Fibroblast of mammary gland (primary cell): ENCODE results near the gene WNT4.

ENCODE experiments used
- DNase-seq: peaks from one replicate; pipeline ENCODE4 v3.0.0-alpha.2; 2010; ENCODE audit warnings: low read depth
- H3K4me3 ChIP-seq: 2 replicates; pipeline ENCODE4 v1.5.1; 2011; ENCODE audit warnings: low read depth, mild to moderate bottlenecking, low read length, moderate library complexity; ENCODE audit not compliant: control insufficient read depth
- TF ChIP-seq, protein P1 (sequence below): conservative IDR thresholded peaks from 2 replicates; pipeline ENCODE4 v1.5.1; 2011; ENCODE audit warnings: low read depth, low read length, inconsistent platforms; ENCODE audit not compliant: control insufficient read depth, insufficient read depth

WNT4 gene

DNA sequence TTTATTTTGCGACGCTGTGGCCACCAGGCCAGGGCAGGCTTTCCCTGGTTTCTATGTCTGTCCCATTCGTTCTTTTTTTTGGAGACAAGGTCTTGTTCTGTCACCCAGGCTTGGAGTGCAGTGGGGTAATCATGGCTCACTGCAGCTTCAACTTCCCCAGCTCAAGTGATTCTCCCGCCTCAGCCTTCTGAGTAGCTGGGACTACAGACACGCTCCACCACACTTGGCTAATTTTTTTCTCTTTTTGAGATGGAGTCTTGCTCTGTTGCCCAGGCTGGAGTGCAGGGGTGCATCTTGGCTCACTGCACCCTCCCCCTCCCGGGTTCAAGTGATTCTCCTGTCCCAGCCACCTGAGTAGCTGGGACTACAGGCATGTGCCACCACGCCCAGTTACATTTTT, 43.4 kb upstream of the WNT4 start:
- H3K4me3 ChIP-seq, result no peak overlapping the region
- no peak for DNase-seq
- TF ChIP-seq, protein P1, sequence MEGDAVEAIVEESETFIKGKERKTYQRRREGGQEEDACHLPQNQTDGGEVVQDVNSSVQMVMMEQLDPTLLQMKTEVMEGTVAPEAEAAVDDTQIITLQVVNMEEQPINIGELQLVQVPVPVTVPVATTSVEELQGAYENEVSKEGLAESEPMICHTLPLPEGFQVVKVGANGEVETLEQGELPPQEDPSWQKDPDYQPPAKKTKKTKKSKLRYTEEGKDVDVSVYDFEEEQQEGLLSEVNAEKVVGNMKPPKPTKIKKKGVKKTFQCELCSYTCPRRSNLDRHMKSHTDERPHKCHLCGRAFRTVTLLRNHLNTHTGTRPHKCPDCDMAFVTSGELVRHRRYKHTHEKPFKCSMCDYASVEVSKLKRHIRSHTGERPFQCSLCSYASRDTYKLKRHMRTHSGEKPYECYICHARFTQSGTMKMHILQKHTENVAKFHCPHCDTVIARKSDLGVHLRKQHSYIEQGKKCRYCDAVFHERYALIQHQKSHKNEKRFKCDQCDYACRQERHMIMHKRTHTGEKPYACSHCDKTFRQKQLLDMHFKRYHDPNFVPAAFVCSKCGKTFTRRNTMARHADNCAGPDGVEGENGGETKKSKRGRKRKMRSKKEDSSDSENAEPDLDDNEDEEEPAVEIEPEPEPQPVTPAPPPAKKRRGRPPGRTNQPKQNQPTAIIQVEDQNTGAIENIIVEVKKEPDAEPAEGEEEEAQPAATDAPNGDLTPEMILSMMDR, result no peak

DNA sequence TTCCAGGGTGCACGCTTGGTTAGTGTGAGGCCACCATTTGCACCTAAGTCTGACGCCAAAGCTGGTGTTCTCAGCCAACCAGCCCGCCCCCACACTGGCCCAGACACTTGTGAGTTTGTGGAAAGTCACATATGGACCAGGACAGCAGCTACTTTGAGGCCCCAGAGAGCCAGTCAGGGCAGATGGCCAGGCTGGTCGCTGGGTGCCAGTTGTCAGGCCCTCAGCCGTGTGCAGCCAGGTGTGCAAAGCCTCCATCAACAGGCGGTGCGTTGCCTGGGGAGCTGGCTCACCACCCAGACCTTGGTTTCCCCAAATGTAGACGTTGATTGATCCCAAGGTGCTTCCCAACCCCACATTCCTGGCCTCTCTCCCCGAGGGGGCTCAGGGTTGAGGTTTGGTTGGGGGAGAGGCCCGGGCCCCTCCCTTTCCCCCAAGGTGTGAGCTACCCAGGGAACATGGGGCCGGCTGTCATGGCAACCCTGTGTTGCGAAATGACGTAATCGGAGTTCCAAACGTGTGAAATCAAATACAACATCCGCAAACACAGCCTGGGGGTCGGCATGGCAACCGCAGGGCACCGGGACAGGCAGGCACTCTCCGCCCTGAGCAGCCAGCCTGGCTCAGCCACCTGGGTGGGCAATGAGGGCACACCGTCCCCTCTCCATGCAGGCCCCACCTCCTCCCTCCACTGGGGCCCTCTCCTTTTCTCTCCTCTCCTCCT, 42.2 kb upstream of the WNT4 start:
- no peak for DNase-seq
- H3K4me3 ChIP-seq, result no peak overlapping the region
- TF ChIP-seq, protein P1, result no peak

DNA sequence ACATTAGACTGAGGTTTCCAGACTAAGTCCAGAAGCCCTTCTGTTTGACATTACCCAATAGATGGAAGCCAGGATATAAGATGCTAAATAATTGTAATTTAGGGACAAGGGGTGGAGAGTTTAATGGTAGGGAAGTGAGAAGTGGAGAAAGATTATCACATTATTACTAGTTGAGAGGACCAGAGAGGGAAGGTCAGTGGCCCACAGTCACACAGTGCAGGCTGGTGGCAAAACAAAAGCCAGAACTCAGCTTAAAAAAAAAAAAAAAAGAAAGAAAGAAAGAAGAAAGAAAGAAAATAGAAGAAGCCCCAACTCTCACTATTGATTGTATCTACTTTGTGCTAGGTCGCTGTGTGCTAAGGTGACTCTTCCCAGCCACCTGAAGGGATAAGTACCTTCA, 41.6 kb upstream of the WNT4 start:
- H3K4me3 ChIP-seq, result no peak overlapping the region
- no peak for DNase-seq
- TF ChIP-seq, protein P1, result no peak

DNA sequence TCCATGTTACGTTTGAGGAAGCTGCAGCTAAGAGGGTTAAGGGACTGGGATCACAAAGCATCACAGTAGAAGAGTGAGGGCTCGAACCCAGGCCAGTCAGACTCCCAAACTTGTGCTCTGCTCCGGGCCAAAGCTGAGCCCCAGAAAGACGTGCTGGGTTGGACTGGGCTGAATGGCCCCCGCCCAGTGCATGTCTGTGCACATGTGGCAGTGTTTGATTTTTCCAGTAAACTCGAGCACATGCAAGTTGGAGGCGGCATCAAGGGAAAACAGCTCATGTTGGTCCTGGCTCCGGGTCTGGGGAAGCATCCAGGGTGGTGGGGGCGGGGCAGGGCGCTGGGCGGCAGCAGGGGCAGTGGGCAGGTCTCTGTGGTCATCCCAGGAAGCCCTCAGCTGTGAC, 39.8 kb upstream of the WNT4 start:
- H3K4me3 ChIP-seq, result no peak overlapping the region
- DNase-seq, result no peak
- TF ChIP-seq, protein P1, result no peak

DNA sequence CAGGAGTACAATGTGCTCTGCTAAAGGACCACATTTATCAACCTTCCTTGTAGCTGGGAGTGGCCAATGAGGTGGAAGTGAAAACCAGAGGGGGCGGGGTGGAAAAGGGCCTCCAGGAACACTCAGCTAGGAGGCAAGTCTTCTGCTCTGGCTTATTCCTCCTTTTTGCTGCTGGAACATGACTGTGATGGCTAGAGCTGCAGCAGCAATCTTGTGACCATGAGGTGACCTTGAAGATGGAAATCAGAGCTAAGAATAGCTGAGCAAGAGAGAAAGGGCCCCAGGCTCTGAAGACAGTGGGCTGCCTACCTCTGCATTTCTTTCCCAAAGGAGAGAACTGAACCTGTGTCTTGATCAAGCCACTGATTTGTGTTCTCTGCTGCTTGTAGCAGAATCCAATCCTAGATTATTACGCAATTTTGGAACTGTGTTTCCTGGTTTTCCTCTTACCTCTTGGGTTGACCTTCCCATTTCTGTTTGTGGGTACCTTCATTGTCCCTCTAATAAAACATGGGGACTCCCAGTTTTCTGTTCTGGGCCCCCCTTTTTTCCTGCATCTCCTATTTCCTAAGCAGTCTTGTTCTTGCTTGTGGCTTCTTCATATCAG, 36.4 kb upstream of the WNT4 start:
- TF ChIP-seq, protein P1, result no peak
- DNase-seq, result no peak
- no peak overlapping the region for H3K4me3 ChIP-seq

DNA sequence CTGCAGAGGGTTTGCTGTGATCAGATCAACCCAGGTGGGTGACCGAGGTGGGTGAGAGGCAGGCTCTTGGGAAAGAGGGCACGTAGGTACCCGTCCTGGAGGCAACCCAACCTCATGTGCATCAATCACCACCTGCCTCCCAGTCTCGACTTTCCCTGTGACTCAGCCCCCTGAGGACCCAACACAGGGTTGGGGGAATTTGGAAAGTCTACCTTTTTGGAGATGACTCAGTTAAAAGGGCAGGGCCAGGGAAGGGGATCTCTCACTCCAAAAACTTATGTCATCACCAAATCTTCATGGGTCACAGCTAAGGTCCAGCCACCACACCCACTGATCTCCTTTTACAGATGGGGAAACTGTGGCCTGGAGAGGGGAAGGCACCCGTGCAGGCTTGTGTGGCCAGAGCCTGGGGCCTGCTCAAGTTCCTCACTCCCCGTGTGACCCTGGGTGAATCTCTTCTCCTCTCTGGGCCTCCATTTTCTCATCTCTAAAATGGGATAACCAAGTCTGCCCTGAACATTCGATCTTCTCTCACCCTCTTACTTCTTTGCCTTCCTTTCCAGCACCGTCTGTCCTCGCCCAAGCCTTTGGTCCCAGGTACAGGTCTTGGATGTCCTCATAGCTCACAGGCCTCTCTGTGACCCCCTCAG, 34.6 kb upstream of the WNT4 start:
- no peak overlapping the region for H3K4me3 ChIP-seq
- no peak for DNase-seq
- TF ChIP-seq, protein P1, result no peak
